HK-2 (cell line): ENCODE measurements around the gene RAB31.
"Not testable (repeated sequence)": the region's sequence is repeated elsewhere in the genome, so short reads cannot be mapped to it uniquely, and the experiment has no call there.

Experiments
- DNase-seq: peaks from one replicate; pipeline ENCODE4 v3.0.0-alpha.2; 2018; ENCODE audit not compliant: unreplicated experiment

The RAB31 gene, protein sequence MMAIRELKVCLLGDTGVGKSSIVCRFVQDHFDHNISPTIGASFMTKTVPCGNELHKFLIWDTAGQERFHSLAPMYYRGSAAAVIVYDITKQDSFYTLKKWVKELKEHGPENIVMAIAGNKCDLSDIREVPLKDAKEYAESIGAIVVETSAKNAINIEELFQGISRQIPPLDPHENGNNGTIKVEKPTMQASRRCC

DNA sequence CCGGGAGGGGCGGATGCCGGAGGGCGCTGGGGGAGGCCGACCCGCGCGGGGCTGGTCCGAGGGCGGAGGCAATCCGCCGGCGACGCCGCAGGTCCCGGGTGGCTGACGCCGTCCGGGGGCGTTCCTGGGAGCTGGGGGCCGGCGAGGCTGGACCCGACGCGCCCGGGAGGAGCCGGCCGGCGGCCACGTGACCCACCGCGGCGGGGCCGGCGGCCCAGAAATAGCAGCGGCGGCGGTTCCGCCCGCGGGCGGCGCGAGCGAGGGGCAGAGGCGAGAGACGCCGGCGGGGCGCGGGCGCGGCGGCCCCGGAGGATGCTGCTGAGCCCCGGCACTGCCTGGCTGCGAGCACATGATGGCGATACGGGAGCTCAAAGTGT is at the start of gene RAB31:
RAB31 (plus strand) TSS at position 245 of the 377 bp plus-strand sequence; CDS start at position 350, 105 bp downstream.
- DNase-seq, result peak; percentile 47

DNA sequence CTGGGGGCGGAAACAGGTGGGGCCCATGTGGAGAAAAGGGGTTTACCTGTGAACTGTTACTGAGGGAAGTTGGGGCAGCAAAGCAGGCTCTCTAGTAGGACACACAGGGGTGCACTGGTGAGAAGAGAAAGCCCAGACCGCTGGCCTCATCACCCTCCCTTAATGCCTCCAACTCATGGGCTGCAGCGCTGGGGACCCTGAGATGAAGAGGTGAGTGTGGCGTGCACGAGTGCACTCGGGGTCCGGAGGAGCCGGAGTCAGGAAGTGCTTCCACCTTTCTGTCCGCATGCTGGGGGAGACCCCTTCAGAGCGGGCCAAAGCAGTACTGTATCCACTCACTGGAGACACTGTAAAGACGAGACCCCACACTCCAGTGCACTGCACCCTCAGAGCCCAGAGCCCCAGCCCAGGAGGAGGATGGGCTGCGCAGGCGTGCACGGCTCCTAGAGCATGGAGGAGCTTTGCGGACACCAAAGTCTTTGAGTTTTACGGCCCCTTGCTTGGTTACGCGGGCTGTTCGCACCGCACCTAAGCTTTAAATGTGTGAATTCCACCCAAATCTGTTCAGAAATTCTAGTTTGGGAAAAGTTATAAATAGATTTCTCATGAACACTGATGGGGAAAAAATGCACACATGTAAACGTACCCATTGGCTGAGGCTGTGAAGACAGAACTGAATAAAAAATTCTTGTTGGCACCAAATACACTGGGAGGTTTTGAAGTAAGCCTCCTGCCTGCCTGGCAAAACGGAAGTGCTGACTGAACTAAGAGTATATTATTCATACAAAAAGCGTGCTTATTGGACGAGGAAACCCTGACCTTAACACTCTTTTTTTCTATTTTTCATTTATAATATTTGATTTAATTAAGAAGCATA is 48.4 kb upstream of the RAB31 start:
- no peak for DNase-seq

DNA sequence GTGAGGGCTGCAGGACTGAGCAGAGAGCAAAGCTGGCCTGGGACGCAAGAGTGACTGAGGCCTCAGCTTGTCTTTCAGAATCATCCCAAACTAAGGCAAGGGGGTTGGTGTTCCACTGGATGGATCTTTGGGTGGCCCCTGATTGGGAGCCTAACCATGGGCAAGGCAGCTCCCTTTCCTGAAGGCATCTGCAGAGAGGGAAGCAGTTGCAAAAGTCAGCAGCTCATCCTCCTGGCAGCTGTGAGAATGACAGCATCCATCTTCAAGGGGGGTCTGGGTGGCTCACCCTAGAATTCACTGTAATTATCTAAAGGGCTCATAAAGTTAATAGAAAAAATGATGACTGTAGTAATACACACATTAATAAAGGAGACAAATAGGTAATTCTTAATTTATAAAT is 46.5 kb upstream of the RAB31 start:
- no peak for DNase-seq

DNA sequence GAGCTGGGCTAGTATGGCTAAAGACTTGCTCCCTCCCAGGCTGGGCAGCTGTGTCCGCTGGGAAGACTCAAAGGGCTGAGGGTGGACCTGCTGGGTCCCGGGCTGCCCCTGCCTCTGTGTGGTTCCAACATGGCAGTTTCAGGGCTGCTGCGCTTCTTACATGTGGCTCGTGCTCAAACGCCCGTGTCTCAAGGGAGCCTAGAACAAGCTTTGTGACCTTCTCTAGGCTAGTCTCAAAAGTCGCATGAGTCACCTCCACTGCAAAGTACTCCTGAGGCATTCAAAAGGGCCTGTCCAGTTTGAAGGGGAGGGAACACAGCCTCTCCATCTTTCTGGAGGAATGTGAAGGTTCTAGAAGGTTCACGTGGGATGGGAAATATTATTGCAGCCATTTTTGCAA is 44.7 kb upstream of the RAB31 start:
- DNase-seq, result no peak

DNA sequence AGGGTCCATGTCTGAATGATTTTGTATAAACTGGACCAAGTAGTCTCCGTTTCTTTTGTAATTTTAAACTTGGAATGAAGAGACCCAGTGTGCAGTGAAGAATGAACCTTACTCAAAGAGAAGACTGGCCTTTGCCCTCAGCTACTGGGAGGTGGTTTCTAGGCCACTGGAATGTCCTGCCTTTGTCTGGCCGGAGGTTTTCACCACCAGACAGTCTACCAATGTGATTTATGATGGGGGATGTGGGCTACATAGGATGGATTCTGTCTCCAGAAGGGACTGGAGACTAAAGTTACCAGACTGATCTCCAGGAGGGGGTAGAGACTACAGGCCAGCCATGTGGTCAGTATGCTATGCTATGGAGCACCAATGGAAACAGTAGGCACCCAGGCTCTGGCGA is 42.8 kb upstream of the RAB31 start:
- no peak for DNase-seq

DNA sequence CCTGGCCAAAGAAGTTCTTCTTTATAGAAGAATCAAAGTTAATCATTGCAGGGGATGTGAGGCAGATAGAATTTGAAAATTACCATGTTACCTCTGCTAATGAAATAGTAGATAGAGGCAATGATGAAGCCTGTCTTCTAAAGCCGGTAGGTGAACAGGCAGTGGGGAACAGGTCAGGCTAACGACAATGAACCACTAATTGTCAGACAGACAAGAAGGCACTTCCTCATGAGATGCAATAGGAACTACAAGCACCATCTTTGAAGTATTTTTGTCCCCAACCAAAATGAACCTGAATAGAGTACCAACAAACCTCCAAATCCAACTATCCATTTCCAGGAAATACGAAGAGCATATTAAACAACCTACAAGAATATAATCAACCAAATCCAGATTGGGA is 41.6 kb upstream of the RAB31 start:
- no peak for DNase-seq

DNA sequence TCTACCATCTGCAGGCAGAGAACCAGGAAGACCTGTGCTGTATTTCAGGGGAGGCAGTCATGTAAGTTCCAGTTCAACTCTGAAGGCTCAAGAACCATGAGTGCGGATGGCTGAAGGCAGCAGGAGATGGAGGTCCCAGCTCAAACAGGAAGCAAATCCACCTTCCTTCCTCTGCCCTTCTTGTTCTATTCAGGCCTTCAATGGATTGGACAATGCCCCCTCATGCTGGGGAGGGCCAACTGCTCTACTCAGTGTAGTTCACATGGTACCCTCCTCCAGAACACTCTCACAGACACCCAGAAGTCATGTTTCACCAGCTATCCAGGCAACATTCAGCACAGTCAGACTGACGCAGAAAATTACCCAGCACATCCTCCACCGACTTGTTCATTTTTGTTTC is 39.1 kb upstream of the RAB31 start:
- DNase-seq, result no peak

DNA sequence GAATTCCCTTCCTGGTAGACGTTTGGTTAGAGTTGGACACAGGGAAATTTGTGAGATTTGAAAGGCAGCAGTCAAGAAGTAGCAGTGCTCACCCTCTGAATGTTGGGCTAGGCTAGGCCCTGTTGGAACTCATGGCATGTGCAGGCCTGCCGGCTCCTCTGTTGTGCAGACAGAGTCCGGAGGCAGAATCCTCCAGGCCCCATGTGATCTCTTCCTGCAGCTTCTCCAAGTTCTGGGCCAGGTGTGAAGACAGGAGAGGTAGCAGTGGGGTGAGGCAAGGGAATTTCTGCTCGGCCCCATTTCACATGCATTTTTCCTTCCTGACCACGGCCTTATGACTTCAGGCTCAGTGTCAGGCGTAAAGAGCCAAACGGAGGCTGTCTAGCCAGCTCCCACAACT is 36.9 kb upstream of the RAB31 start:
- no peak for DNase-seq

DNA sequence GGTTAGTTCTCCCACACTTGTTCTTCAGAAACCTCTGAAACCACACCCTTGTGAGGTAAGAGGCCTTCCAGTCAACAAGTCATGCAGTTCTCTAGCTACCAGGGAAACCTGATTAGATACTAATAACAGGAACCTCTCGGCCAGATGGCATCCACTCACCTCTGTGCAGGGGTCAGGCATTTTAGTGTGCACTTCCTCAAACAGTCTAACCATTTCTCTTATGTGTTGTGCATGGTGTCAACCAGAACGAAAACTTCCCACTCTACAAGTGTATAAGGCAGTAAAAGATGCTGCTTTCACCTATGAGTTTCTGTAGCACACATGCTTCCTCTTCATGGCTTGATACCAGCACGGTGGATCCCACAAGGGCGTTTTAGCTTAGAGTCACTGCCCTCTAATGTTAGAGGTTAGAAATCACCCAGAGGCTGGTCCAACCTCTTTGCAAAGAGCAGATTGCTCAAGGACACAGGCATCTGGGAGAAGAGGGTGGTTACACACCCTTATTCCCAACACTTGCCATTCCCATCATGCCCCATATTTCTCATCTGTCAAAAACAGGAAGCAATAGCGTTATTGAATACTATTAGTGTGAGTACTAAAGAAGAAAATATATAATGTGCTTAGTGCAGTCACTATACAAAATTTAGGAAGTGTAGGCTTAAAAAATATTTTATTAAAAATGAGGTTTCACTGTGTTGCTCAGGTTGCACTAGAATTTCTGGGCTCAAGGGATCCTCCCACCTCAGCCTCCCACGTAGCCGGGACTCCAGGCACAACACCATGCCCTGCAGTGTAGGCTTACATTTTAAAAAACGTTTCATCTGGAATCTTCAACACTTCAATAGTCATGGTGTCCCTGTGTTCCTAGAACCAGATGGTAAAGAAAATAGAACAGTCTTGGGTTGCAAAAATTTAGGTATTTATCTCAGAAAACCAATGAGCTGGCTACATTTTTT is 34.5 kb upstream of the RAB31 start:
- DNase-seq, result peak; percentile 50

DNA sequence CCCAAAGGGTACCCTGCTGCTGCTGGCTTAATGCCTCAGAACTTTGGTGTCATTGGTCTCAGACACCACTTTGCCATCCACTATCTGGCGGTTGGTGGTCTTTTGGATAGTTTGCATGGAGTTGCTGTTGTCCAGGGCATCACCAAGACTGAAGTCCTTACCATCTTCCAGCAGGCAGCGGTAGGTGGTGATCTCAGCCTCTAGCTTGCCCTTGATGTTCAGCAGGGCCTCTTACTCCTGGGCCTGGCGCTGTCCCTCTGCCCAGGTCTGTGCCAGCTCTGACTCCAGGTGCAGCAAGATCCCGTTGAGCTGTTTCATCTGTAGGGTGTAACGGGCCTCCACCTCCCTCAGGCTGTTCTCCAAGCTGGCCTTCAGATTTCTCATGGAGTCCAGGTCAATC is 29.9 kb upstream of the RAB31 start:
- DNase-seq, result not testable (repeated sequence)

DNA sequence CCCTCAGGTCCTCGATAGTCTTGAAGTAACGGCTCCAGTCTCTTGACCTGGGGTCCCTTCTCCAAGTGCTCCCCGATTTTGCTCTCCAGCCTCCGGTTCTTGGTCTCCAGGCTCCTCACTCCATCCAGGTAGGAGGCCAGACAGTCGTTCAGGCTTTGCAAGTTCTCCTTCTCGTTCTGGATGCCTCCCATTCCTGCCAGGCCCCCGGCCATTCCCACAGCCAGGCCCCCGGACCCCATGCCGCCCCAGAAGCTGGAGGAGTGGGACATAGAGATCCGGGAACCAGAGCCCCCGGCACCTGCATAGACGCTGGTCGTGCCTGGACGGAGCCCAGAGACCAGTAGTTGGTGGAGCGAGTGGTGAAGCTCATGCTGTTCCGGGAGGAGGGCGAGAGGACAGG is 29.0 kb upstream of the RAB31 start:
- no peak for DNase-seq

DNA sequence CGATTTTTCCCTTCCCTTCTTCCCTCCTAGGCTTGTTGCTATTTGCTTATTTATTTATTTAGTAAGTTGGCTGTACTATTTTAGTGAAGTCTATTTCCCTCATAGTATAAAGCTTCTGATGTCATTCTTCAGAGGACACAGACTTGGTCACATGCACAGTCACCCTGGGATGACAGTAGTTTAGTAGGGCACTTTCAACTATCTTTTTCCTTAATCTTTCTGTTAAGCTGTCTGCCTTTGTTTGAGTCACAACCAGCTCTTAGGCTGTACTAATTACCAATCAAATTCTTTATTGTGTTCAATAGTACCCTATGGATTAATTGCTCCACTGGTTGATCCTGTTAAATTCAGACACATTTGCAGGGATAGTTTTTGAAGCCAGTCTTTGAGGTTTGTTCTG is 26.9 kb upstream of the RAB31 start:
- no peak for DNase-seq

DNA sequence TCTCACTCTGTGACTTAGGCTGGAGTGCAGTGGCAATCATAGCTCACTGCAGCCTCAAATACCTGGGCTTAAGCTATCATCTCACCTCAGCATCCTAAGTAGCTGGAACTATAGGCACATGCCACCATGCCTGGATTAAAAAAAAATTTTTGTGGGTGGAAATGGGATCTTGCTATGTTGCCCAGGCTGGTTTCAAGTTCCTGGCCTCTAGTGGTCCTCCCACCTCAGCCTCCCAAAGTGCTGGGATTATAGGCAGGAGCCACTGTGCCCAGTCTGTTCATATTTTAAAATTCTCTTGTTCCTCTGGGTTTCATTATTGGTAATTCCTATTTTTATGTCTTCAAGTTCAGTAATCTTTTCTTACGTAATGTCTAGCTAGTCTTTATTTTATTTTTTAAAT is 25.5 kb upstream of the RAB31 start:
- DNase-seq, result no peak

DNA sequence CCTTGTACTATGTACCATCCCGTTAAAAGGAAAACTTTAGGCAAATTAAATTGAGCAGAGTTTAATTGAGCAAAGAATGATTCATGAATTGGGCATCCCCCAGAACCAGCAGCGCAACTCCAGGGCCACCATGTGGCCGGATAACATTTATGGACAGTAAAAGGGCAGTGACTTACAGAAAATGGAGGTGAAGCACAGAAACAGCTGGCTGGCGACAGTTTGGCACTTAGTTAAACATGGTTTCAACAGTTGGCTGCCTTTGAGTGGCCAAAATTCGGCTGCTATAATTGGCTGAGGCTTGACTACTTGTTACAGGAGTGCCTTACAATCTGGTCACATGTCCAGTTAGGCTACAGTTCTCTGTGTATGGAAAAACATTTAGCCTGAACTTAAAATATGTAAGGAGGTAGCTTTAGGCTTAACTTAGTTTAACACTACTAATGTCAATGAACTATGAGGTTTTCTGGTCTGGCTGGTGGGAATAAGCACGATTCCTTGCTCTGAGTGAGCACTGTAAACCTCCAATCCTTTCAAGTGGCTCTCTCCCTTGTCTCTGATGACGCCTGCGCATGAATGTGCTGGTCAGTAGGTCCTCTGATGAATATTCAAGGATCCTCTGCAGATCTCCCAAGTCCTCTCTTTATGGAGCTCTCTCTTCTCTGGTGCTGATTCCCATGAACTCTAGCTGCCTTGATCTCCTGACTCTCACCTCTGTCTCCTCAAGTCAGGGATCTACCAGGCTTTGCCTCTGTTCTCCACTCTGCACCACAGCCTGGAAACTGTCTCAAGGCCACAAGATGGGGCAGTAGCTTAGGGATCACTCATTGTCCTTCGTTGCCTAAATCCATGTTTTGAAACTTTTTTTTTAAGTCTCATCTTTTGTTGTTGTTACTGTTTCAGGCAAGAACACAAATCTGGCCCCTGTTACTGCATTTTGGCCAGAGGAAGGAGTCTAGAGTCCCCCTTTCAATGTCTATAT is 24.4 kb upstream of the RAB31 start:
- peak; percentile 26 for DNase-seq

DNA sequence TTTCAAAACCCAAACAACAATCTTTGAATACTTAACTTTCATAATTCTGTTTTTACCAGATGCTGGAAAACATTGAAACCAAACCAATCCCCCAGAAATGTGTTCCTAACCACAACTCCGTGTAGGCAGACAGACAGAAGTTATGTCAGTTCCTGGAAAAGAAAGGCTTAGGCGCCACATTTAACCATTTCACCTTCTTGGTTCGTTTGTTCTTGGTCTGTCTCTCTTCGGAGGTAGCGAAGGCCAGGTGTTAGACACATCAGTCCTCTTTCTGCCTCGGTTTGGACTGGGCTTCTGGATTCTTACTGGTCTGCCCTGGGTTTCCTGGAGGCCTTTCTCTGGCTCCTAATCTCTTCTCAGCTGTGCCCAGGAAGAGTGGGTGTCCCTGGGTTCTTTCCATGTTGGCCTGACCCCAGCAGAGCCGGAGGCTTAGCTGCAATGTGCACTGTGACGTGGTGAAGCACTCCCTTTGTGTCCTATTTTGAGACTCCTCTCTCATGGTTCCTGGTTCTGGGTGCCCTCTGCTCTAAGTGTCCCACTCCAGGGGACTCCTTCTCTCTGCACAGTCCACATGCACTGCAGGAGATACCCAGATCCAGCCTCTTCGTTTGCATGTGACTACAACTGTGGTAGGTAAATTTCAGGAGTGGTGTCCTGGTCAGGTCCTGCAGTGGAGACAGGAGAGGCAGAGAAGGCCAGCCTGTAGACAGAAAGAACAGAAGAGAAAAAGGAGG is 23.1 kb upstream of the RAB31 start:
- DNase-seq, result no peak

DNA sequence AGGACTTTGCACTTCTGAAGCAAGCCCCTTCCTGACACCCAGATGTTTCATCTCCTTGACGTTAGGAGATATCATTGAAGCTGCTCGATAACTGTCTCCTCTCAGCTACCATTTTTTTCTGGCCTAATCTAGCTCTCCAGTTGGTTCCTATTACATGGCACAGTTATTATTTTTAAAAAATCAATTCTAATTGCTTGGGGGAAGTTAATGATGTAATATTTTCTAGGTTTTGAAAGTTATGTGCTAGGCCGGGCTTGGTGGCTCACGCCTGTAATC is 22.5 kb upstream of the RAB31 start:
- DNase-seq, result no peak

DNA sequence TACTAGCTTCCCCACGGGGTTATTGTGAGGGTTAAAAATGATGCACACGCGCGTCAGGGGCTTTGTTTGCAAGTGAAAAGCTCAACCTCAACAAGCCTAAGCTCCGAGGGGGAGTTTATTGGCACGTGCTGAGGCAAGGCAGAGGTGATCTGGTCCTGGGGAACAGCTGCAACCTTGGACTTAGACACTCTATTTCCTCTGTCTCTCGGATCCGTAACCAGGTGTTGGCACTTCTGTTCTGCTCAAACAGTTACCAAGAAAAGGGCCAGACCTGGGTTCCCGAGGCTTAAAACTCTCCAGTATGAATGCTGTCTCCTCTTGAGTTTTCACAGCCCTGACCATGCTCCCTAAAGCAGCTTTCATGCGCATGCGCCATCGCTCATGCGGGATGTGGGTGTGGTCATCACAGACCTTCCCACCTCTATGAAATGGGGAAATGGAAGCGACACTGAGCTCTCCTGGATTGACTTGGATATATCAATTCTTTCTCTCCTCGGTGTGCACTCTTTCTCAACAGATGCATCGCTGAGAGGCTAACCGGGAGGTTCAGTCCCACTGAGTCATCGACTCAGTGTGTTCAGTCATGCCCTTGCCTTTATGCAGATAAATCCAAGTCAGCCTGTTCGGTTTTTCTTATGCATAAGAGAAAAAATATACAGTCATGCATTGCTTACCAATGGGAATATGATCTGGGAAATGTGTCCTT is 19.9 kb upstream of the RAB31 start:
- no peak for DNase-seq

DNA sequence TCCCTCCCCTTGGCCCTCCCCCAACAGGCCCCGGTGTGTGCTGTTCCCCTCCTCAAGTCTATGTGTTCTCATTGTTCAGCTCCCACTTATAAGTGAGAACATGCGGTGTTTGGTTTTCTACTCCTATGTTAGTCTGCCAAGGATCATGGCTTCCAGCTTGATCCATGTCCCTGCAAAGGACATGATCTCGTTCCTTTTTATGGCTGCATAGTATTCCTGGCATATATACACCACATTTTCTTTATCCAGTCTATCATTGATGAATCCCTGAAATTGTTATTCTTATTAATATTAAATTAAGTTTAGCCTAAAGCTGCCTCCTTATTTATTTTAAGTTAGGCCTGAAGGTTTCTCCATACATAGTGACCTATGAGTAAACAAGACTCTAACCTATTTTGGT is 18.8 kb upstream of the RAB31 start:
- no peak for DNase-seq

DNA sequence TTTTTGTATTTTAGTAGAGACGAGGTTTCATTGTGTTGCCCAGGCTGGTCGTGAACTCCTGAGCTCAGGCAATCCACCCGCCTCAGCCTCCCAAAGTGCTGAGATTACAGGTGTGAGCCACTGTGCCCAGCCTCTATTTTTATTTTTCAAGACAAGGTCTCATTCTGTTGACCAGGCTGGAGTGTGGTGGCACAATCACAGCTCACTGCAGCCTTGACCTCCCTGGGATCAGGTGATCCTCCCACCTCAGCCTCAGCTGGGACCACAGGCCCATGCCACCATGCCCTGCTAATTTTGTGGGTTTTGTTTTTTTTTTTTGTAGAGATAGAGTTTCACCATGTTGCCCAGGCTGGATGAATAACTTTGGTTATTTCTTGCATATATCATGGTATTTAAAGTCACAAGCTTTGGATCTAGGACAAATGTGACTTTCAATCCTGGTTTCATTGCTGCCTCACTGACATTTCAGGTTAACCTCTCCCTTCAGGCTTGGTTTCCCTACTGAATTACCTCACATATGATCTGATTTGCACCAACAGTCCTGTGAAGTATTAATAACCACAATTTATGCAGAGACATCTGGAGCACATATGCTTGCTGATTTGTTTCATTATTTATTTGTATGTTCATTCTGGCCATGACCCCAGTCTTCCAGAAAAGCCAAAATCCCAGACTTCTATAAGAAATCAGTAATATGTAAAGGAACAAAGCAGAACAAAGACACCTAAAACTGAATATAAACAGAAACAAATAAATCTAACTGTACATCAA is 17.5 kb upstream of the RAB31 start:
- DNase-seq, result no peak
